Measurements from ENCODE around the gene UVRAG. TPM values are rescaled to one million over a fixed set of nuclear protein-coding genes. Genes with fewer than 3 reads are reported as not detected.
A peak's percentile ranks its signal among the peaks of the same experiment; 100 is the strongest.

The UVRAG gene
- total RNA-seq, 6 donors from 2014 or later, result 23.3 to 72.3 (median 28.5) TPM

DNA sequence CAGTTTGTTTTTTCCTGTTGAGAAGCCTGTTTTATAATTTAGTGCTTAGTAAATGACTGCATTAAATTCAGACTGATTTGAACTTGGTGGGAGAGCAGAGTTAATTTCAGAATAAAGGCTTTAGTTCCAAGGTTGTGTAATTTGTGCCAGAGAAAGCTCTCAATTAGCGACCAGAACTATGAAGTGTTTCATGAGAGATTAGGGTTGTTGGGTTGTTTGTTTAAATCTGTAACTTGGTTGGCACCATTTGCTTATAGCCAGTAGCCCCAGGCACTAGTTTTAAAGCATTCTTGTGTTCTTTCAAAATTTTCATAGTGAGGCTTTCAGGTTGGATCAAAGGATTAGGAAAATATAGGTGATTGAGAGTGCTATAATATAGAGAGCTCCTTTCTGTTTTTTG is 25.5 kb downstream of the UVRAG start:
- ATAC-seq (ENCODE audit: low FRiP score in 2 of 2) (no peak), DNase-seq (no peak)
- Histone ChIP-seq H3K4me1 (peaks cover 8 to 21% (median 13%) of the 10 kb centered on the region in 4 donors), H3K9me3 (no peaks in the 10 kb centered on the region), H3K36me3 (no peaks in the 10 kb centered on the region), H3K4me3 (no peak overlapping the region), H3K27ac (peak overlapping the region in 3 of 4 donors; percentile 39 to 69 (median 57)), H3K27me3 (no peaks in the 10 kb centered on the region)
- TF ChIP-seq POLR2AphosphoS5 (IDR thresholded peaks at IDR 0.05) (no peak), EP300 (IDR thresholded peaks at IDR 0.05) (no peak), POLR2A (IDR thresholded peaks at IDR 0.05) (no peak)
- TF ChIP-seq, protein P1, sequence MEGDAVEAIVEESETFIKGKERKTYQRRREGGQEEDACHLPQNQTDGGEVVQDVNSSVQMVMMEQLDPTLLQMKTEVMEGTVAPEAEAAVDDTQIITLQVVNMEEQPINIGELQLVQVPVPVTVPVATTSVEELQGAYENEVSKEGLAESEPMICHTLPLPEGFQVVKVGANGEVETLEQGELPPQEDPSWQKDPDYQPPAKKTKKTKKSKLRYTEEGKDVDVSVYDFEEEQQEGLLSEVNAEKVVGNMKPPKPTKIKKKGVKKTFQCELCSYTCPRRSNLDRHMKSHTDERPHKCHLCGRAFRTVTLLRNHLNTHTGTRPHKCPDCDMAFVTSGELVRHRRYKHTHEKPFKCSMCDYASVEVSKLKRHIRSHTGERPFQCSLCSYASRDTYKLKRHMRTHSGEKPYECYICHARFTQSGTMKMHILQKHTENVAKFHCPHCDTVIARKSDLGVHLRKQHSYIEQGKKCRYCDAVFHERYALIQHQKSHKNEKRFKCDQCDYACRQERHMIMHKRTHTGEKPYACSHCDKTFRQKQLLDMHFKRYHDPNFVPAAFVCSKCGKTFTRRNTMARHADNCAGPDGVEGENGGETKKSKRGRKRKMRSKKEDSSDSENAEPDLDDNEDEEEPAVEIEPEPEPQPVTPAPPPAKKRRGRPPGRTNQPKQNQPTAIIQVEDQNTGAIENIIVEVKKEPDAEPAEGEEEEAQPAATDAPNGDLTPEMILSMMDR (IDR thresholded peaks at IDR 0.05), result no peak
- 54 to 78% methylated on average over 1 of the region's 1 CpG for WGBS, 2 donors

DNA sequence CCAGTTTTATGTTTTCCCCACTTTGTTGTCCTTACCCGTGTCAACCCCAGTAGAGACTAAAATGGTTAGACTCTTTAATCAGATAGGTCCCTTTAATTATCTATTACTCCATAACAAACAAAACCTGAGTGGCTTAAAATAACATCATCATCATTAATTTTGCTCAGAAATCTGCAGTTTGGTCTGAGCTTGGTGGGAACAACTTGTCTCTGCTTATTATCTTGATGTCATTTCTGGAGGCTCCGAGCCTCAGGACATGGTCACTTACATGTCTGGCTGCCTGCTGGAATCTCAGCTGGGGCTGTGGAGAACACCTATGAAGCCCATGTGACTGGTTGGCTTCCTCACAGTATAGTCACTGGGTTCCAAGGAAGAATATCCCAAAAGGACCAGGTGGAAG is 26.7 kb downstream of the UVRAG start:
- WGBS, 2 donors, result 92 to 94% methylated on average over 2 of the region's 2 CpGs
- Histone ChIP-seq H3K27me3 (no peaks in the 10 kb centered on the region), H3K4me1 (peaks cover 8 to 20% (median 15%) of the 10 kb centered on the region in 4 donors), H3K9me3 (no peaks in the 10 kb centered on the region), H3K27ac (no peak overlapping the region), H3K36me3 (no peaks in the 10 kb centered on the region), H3K4me3 (no peak overlapping the region)
- TF ChIP-seq POLR2A (IDR thresholded peaks at IDR 0.05) (no peak), POLR2AphosphoS5 (IDR thresholded peaks at IDR 0.05) (no peak), EP300 (IDR thresholded peaks at IDR 0.05) (no peak)
- TF ChIP-seq, protein P1 (IDR thresholded peaks at IDR 0.05), result no peak
- ATAC-seq (ENCODE audit: low FRiP score in 2 of 2), result no peak
- DNase-seq, result no peak

DNA sequence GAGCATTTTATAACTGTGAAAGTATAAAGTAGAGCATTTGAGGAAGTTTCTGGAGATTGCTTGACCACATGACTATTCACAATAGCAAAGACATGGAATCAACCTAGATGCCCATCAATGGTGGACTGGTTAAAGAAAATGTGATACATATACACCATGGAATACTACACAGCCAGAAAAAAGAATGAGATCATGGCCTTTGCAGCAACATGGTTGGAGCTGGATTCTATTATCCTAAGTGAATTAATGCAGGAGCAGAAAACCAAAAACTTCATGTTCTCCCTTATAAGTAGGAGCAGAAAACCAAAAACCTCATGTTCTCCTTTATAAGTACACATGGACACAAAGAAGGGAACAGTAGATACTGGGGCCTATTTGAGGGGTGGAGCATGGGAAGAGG is 30.3 kb downstream of the UVRAG start:
- no peak for DNase-seq
- no peak for ATAC-seq (ENCODE audit: low FRiP score in 2 of 2)
- Histone ChIP-seq H3K27ac (no peak overlapping the region), H3K9me3 (no peaks in the 10 kb centered on the region), H3K4me3 (no peak overlapping the region), H3K4me1 (peaks cover 10 to 19% (median 15%) of the 10 kb centered on the region in 4 donors), H3K27me3 (no peaks in the 10 kb centered on the region), H3K36me3 (no peaks in the 10 kb centered on the region)
- no peak for TF ChIP-seq EP300 (IDR thresholded peaks at IDR 0.05)
- TF ChIP-seq, protein P1 (IDR thresholded peaks at IDR 0.05), result no peak
- TF ChIP-seq POLR2A (IDR thresholded peaks at IDR 0.05), result no peak
- no peak for TF ChIP-seq POLR2AphosphoS5 (IDR thresholded peaks at IDR 0.05)

DNA sequence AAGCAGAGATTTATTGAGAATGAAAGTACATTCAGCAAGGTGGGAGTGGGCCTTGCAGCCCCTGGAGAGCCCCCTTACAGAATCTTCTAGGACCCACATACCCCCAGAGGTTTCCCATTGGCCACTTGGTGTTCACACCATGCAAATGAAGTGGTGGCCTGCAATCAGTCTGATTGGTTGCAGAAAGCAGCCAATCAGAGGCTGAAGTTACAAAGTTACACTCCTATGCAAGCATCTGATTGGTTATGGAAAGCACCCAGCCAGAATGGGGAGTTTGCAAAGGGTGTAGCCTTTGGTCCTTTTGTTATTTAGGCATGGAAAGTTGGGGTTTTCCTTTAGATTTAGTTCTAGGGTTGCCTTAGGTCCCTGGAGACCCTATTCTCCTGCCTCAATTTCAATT is 34.9 kb downstream of the UVRAG start:
- TF ChIP-seq POLR2AphosphoS5 (IDR thresholded peaks at IDR 0.05), result no peak
- no peak for TF ChIP-seq POLR2A (IDR thresholded peaks at IDR 0.05)
- TF ChIP-seq EP300 (IDR thresholded peaks at IDR 0.05), result no peak
- TF ChIP-seq, protein P1 (IDR thresholded peaks at IDR 0.05), result no peak

DNA sequence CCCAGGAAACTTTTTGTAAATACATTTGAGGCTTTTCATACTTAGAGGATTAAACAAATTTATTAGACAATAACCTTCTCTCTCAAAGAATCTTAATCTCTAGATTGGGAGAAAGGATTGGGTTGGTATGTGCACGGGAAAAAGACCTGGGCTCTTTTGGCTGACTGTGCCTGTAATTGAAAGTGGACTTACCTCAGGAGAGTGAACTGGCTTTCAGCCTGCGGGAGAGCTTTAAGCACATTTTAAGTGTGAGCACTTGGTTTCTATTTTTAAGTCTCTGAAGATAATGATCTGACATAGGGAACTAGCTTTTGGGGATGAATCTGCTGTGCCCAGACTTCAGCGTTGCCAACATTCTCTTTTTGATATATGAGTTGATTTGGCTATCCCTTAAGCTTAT is 35.8 kb downstream of the UVRAG start:
- Histone ChIP-seq H3K4me1 (peaks cover 5 to 29% (median 20%) of the 10 kb centered on the region in 4 donors), H3K9me3 (no peaks in the 10 kb centered on the region), H3K27ac (peak overlapping the region in 2 of 4 donors; percentile 31 to 49), H3K27me3 (no peaks in the 10 kb centered on the region), H3K36me3 (peaks cover 0 to 13% (median 3%) of the 10 kb centered on the region in 4 donors), H3K4me3 (no peak overlapping the region)
- peak in 1 of 2 donors; percentile 54 for DNase-seq
- no peak for ATAC-seq (ENCODE audit: low FRiP score in 2 of 2)
- TF ChIP-seq POLR2AphosphoS5 (IDR thresholded peaks at IDR 0.05) (no peak), EP300 (IDR thresholded peaks at IDR 0.05) (no peak), POLR2A (IDR thresholded peaks at IDR 0.05) (no peak)
- TF ChIP-seq, protein P1 (IDR thresholded peaks at IDR 0.05), result no peak
- WGBS, 2 donors, result 29 to 33% methylated on average over 3 of the region's 3 CpGs

More for the DNA sequence above, 34.9 kb downstream of the UVRAG start:
- Histone ChIP-seq H3K4me1 (peaks cover 5 to 29% (median 22%) of the 10 kb centered on the region in 4 donors), H3K36me3 (peaks cover 0 to 13% (median 3%) of the 10 kb centered on the region in 4 donors), H3K4me3 (no peak overlapping the region), H3K27ac (peak overlapping the region in 1 of 4 donors; percentile 49), H3K9me3 (no peaks in the 10 kb centered on the region), H3K27me3 (no peaks in the 10 kb centered on the region)
- no peak for ATAC-seq (ENCODE audit: low FRiP score in 2 of 2)
- no peak for DNase-seq

Data from upper lobe of left lung (tissue), 6 donors.